Stimulated activated naive CD8-positive, alpha-beta T cell treated with anti-CD3 and anti-CD28 coated beads, Interleukin-15, Interleukin-2, amounts not matched to agents 100 ng/mL and 50 ng/mL, for 24 hours (primary cell): ENCODE data around the gene TMEM88.
A peak's percentile ranks its signal among the peaks of the same experiment; 100 is the strongest.

Experiments
- H3K27ac Mint-ChIP-seq: one replicate; pipeline ENCODE4 v1.8.0; 2021; ENCODE audit warnings: mild to moderate bottlenecking, mixed read lengths
- H3K27me3 Mint-ChIP-seq: one replicate; pipeline ENCODE4 v1.8.0; 2021; ENCODE audit warnings: mixed read lengths
- H3K36me3 Mint-ChIP-seq: one replicate; pipeline ENCODE4 v1.8.0; 2021; ENCODE audit warnings: low read depth, mixed read lengths
- H3K4me1 Mint-ChIP-seq: one replicate; pipeline ENCODE4 v1.8.0; 2021; ENCODE audit warnings: low read depth, mixed read lengths
- H3K4me3 Mint-ChIP-seq: one replicate; pipeline ENCODE4 v1.8.0; 2021; ENCODE audit warnings: mild to moderate bottlenecking, mixed read lengths
- H3K9me3 Mint-ChIP-seq: one replicate; pipeline ENCODE4 v1.8.0; 2021; ENCODE audit warnings: mixed read lengths

TMEM88 gene

DNA sequence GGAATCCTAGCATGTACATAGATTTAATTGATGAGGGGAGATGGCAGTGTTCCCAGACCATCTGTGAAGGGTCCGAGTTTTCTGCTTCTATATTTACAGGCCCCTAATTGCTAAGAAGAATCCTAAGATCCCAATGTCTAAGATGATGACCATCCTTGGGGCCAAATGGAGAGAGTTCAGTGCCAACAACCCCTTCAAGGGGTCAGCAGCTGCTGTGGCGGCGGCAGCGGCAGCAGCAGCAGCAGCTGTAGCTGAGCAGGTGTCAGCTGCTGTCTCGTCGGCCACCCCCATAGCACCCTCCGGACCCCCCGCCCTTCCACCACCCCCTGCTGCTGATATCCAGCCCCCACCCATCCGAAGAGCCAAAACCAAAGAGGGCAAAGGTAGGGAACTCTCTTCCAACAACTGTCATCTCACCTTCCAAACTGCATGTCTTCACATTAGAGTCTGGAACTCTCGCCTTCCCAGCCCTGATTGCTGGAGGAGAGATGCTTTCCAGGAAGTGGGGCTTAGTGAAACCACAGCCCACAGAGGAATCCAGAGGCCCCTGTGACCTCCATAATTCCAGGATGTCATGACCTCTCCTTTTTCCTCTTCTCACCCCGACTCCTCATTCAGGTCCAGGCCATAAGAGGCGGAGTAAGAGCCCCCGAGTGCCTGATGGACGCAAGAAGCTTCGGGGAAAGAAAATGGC is 38.5 kb downstream of the TMEM88 start:
- H3K9me3 Mint-ChIP-seq, result no peaks in the 10 kb centered on the region
- peaks cover 72% of the 10 kb centered on the region for H3K36me3 Mint-ChIP-seq
- no peaks in the 10 kb centered on the region for H3K27me3 Mint-ChIP-seq
- peaks cover 17% of the 10 kb centered on the region for H3K4me1 Mint-ChIP-seq
- no peak overlapping the region for H3K4me3 Mint-ChIP-seq
- peak overlapping the region; percentile 23 for H3K27ac Mint-ChIP-seq

DNA sequence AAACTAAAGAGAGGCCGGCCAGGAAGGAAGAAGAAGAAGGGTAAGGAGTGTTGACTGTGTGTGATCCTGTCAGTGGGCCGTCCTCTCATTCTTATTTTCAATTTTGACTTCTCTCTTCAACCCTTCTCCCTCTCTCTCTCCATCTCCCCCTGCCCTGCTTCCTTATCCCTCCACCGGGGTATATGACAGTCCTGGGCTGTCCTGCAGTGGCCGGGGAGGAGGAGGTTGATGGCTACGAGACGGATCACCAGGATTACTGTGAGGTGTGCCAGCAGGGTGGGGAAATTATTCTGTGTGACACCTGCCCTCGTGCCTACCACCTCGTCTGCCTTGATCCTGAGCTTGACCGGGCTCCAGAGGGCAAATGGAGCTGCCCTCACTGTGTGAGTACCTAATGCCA is 39.4 kb downstream of the TMEM88 start:
- Mint-ChIP-seq H3K4me1 (peaks cover 17% of the 10 kb centered on the region), H3K27ac (no peak overlapping the region), H3K9me3 (no peaks in the 10 kb centered on the region), H3K36me3 (peaks cover 81% of the 10 kb centered on the region), H3K27me3 (no peaks in the 10 kb centered on the region), H3K4me3 (no peak overlapping the region)

DNA sequence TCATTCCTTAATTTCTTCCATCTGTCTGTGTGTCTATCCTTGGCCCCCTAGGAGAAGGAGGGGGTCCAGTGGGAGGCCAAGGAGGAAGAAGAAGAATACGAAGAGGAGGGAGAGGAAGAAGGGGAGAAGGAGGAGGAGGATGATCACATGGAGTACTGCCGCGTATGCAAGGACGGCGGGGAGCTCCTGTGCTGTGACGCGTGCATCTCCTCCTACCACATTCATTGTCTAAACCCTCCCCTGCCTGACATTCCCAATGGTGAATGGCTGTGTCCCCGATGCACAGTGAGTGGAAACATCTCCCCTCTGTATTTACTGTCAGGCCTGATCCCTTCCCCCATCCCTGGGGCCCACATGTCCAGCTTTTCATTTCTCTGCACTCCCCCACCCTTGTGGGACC is 40.0 kb downstream of the TMEM88 start:
- Mint-ChIP-seq H3K9me3 (no peaks in the 10 kb centered on the region), H3K36me3 (peaks cover 82% of the 10 kb centered on the region), H3K4me3 (no peak overlapping the region), H3K4me1 (peaks cover 17% of the 10 kb centered on the region), H3K27ac (peak overlapping the region; percentile 13), H3K27me3 (no peaks in the 10 kb centered on the region)

- no peaks in the 10 kb centered on the region for H3K27me3 Mint-ChIP-seq
- H3K9me3 Mint-ChIP-seq, result no peaks in the 10 kb centered on the region
- H3K27ac Mint-ChIP-seq, result peak overlapping the region; percentile 88
- H3K4me1 Mint-ChIP-seq, result peaks cover 13% of the 10 kb centered on the region
- H3K4me3 Mint-ChIP-seq, result no peak overlapping the region
- H3K36me3 Mint-ChIP-seq, result peaks cover 73% of the 10 kb centered on the region
Measured at GRCh38 chr17:7897090-7897489, 42.2 kb downstream of the TMEM88 start.

DNA sequence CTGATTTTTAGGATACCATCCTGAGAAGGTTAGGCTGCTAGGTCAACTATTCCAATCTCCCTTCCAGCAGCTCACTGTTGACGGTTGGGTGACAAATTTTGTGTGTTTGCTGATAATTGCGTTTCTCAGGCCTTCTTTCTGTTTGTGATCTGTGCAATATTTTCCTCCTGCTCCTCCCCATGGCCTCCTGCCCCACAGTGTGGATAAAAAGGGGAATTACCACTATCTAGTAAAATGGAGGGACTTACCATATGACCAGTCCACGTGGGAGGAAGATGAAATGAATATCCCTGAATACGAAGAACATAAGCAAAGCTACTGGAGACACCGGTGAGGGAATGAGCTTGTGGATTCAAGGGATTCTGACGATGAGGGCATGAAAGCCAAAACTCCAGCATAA is 42.9 kb downstream of the TMEM88 start:
- Mint-ChIP-seq H3K27me3 (no peaks in the 10 kb centered on the region), H3K4me1 (peaks cover 13% of the 10 kb centered on the region), H3K27ac (peak overlapping the region; percentile 88), H3K36me3 (peaks cover 76% of the 10 kb centered on the region), H3K9me3 (no peaks in the 10 kb centered on the region), H3K4me3 (peak overlapping the region; percentile 7)

- Mint-ChIP-seq H3K36me3 (peaks cover 71% of the 10 kb centered on the region), H3K27me3 (no peaks in the 10 kb centered on the region), H3K9me3 (no peaks in the 10 kb centered on the region), H3K27ac (no peak overlapping the region), H3K4me3 (no peak overlapping the region), H3K4me1 (no peaks in the 10 kb centered on the region)
Measured at GRCh38 chr17:7903154-7904103, 48.6 kb downstream of the TMEM88 start.
